ENCODE measurements around the gene DCDC2.

DNA sequence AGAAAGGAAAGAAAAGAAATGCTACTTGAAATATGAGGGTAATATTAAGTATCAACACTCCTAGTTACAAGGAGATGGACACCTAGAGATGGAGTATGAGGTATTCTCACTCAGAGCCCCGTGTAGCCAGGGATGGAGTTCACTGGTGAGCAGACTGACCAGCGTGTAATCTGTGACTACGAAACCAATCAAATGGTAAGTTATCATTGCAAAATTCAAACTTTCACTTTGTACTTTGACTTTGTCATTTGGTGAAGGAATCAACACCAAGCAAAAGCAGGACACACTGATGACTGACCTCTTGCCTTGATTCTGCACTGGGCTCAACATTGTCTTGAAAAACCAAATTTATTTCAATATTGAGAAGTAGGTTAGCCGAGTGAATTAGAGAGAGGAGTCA, 51.8 kb downstream of the DCDC2 start:
- TF ChIP-seq, protein P1, sequence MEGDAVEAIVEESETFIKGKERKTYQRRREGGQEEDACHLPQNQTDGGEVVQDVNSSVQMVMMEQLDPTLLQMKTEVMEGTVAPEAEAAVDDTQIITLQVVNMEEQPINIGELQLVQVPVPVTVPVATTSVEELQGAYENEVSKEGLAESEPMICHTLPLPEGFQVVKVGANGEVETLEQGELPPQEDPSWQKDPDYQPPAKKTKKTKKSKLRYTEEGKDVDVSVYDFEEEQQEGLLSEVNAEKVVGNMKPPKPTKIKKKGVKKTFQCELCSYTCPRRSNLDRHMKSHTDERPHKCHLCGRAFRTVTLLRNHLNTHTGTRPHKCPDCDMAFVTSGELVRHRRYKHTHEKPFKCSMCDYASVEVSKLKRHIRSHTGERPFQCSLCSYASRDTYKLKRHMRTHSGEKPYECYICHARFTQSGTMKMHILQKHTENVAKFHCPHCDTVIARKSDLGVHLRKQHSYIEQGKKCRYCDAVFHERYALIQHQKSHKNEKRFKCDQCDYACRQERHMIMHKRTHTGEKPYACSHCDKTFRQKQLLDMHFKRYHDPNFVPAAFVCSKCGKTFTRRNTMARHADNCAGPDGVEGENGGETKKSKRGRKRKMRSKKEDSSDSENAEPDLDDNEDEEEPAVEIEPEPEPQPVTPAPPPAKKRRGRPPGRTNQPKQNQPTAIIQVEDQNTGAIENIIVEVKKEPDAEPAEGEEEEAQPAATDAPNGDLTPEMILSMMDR (IDR thresholded peaks at IDR 0.05): no peak
- no peak for TF ChIP-seq EZH2 (IDR thresholded peaks at IDR 0.05; ENCODE audit: borderline replicate concordance, insufficient read depth, low read depth, low read length, poor library complexity, severe bottlenecking)
